Kidney (tissue), 14 donors: Measurements from ENCODE around the gene C2orf49. TPM values are rescaled to one million over a fixed set of nuclear protein-coding genes. Genes with fewer than 3 reads are reported as not detected.

Experiments
- DNase-seq, 5 donors: peaks; one replicate each; pipeline ENCODE4 v3.0.0-alpha.2; 2013 to 2020
- FAIRE-seq: peaks from 2 replicates; lab custom pipeline; 2012; peaks lifted over from hg19 to GRCh38; lab: Jason Lieb, UNC
- H3K27ac ChIP-seq, 2 donors: one replicate each; pipeline ENCODE4 v1.7.0; 2013; ENCODE audit warnings: low read depth in 2 of 2, low read length in 2 of 2, inconsistent platforms in 1 of 2
- H3K27me3 ChIP-seq: one replicate; pipeline ENCODE4 v1.7.1; 2013; ENCODE audit warnings: low read length, inconsistent platforms; ENCODE audit not compliant: control insufficient read depth, insufficient read depth
- H3K36me3 ChIP-seq, 3 donors: one replicate each; pipeline versions ENCODE4 v1.7.0 to v1.7.1; 2013; ENCODE audit warnings: low read length in 3 of 3, control low read depth in 1 of 3, inconsistent platforms in 1 of 3; ENCODE audit not compliant: insufficient read depth in 3 of 3, control insufficient read depth in 2 of 3
- H3K4me1 ChIP-seq, 3 donors: one replicate each; pipeline versions ENCODE4 v1.7.0 to v1.7.1; 2013; ENCODE audit warnings: low read length in 3 of 3, inconsistent platforms in 1 of 3, low read depth in 1 of 3; ENCODE audit not compliant: control insufficient read depth in 2 of 3, insufficient read depth in 2 of 3
- H3K4me3 ChIP-seq, 3 donors: one replicate each; pipeline versions ENCODE4 v1.7.0 to v1.8.1; 2013; ENCODE audit warnings: low read length in 3 of 3, control low read depth in 1 of 3, inconsistent platforms in 1 of 3
- H3K9ac ChIP-seq, 3 donors: one replicate each; pipeline versions ENCODE4 v1.7.0 to v1.7.1; 2013; ENCODE audit warnings: low read length in 3 of 3, control low read depth in 1 of 3, inconsistent platforms in 1 of 3
- H3K9me3 ChIP-seq, 3 donors: one replicate each; pipeline versions ENCODE4 v1.7.0 to v1.7.1; 2013; ENCODE audit warnings: low read length in 3 of 3, control low read depth in 1 of 3, inconsistent platforms in 1 of 3; ENCODE audit not compliant: control insufficient read depth in 2 of 3, insufficient read depth in 1 of 3
- CTCF ChIP-seq: IDR thresholded peaks from 3 replicates; pipeline ENCODE4 v1.5.1; 2012; ENCODE audit warnings: mild to moderate bottlenecking, moderate library complexity, borderline replicate concordance; ENCODE audit not compliant: insufficient read depth; ENCODE audit errors: extremely low read depth
- intact Hi-C: fragments of 100-400 bp; cut with DNase I; formaldehyde crosslinking; loops from one replicate; pipeline ENCODE4 v1.11.1; 2022
- polyA plus RNA-seq: library from polyadenylated mRNA; stranded (reverse); fragments of 350-450 nt; fragmentation: Illumina TruSeq; extraction: RNeasy Lipid Tissue Mini Kit (QIAGEN cat#74804); gene quantifications from one replicate; pipeline ENCODE4 v1.2.3, GENCODE V29; 2014; ENCODE audit warnings: low read depth, low replicate concordance; ENCODE audit not compliant: insufficient read depth
- total RNA-seq: library from RNA; stranded (reverse); fragmentation: NEBNext Ultra II Directional; extraction: Animal tissue kit (Norgen Biotek cat#: 25700); gene quantifications from one replicate; pipeline ENCODE4 v1.2.1, GENCODE V29; 2021
- donor health status: control.
- donor health status: control.
- donor health status: control.
- donor health status: control.
- donor health status: control.
- donor health status: DM: yes; HTN: yes; CAD: no.
- donor health status: Normal renal cell carcinoma (clear cell type).

Gene C2orf49
- total and polyA plus RNA-seq, 2 donors from 2014 or later = 6.8 to 15.0 TPM

- H3K27me3 ChIP-seq = no peaks in the 10 kb centered on the region
- H3K9ac ChIP-seq = no peak overlapping the region
These were observed 22.0 kb upstream of the C2orf49 start for GRCh38 chr2:105315314-105315713.

GRCh38 chr2:105317937-105318336 is 19.4 kb upstream of the C2orf49 start:
- intact Hi-C loops = no loop called here
- no peak for TF ChIP-seq CTCF

More at GRCh38 chr2:105315314-105315713, 22.0 kb upstream of the C2orf49 start:
- Histone ChIP-seq H3K27ac (no peak overlapping the region), H3K4me3 (no peak overlapping the region), H3K4me1 (no peaks in the 10 kb centered on the region), H3K36me3 (no peaks in the 10 kb centered on the region), H3K9me3 (no peaks in the 10 kb centered on the region)
- intact Hi-C loops = no loop called here
- DNase-seq (no peak), FAIRE-seq (no peak)
- no peak for TF ChIP-seq CTCF

GRCh38 chr2:105320651-105321215 is 16.6 kb upstream of the C2orf49 start:
- intact Hi-C loops = no loop called here
- DNase-seq (no peak), FAIRE-seq (no peak)
- Histone ChIP-seq H3K4me1 (peaks cover 0 to 2% (median 0%) of the 10 kb centered on the region in 3 donors), H3K27me3 (no peaks in the 10 kb centered on the region), H3K27ac (no peak overlapping the region), H3K9me3 (no peaks in the 10 kb centered on the region), H3K36me3 (peaks cover 0 to 3% (median 0%) of the 10 kb centered on the region in 3 donors), H3K9ac (no peak overlapping the region), H3K4me3 (no peak overlapping the region)
- no peak for TF ChIP-seq CTCF

More at GRCh38 chr2:105317937-105318336, 19.4 kb upstream of the C2orf49 start:
- no peaks in the 10 kb centered on the region for H3K36me3 ChIP-seq
- H3K4me1 ChIP-seq = no peaks in the 10 kb centered on the region
- FAIRE-seq (no peak), DNase-seq (no peak)
- H3K9me3 ChIP-seq = no peaks in the 10 kb centered on the region
- no peak overlapping the region for H3K27ac ChIP-seq
- H3K9ac ChIP-seq = no peak overlapping the region
- no peaks in the 10 kb centered on the region for H3K27me3 ChIP-seq
- no peak overlapping the region for H3K4me3 ChIP-seq
